Kidney capillary endothelial cell (primary cell): ENCODE measurements around the gene MLIP.
"Not testable (repeated sequence)": the region's sequence is repeated elsewhere in the genome, so short reads cannot be mapped to it uniquely, and the experiment has no call there.

Experiments used
- DNase-seq: peaks from one replicate; pipeline ENCODE4 v3.0.0-alpha.2; 2018; ENCODE audit warnings: low spot score

MLIP gene, protein sequence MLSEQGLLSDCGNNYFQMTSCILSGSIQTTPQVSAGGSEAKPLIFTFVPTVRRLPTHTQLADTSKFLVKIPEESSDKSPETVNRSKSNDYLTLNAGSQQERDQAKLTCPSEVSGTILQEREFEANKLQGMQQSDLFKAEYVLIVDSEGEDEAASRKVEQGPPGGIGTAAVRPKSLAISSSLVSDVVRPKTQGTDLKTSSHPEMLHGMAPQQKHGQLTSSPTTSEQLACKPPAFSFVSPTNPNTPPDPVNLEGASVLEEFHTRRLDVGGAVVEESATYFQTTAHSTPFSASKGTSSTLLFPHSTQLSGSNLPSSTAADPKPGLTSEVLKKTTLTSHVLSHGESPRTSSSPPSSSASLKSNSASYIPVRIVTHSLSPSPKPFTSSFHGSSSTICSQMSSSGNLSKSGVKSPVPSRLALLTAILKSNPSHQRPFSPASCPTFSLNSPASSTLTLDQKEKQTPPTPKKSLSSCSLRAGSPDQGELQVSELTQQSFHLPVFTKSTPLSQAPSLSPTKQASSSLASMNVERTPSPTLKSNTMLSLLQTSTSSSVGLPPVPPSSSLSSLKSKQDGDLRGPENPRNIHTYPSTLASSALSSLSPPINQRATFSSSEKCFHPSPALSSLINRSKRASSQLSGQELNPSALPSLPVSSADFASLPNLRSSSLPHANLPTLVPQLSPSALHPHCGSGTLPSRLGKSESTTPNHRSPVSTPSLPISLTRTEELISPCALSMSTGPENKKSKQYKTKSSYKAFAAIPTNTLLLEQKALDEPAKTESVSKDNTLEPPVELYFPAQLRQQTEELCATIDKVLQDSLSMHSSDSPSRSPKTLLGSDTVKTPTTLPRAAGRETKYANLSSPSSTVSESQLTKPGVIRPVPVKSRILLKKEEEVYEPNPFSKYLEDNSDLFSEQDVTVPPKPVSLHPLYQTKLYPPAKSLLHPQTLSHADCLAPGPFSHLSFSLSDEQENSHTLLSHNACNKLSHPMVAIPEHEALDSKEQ

DNA sequence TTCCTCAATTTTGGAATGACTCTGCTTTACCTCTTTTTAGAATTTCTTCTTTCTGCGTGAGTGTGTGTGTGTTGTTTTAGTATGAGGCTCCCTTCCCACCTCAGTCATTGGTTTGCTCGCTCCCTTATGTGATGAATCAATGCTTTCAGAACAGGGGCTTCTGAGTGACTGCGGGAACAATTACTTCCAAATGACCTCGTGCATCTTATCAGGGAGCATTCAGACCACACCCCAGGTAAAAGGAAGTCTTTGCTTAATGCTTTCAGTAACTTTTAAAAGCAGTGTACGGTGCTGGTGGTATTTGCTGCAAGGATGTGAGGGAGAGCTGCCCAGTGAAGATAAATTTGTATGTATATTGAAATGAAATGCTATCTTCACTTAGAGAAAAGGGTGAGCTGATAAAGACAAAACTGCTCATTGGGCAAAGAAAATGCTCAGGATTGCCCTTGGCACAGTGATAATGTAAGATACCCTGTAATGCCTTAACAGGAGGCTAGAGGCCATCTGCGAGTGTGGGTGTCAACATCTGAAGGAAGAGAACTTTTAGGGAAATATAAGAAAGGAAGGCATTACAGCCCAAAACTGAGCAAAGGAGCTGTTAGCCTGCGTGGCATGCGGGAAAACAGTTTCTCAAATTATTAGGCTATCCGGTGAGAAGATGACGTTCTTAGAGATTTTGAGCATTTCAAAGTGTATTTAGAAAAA, at the start of gene MLIP:
Gene MLIP, plus strand, starts transcription at position 103 of the 705 bp plus-strand sequence. Its CDS starts 37 bp downstream, at position 140.
- no peak for DNase-seq

DNA sequence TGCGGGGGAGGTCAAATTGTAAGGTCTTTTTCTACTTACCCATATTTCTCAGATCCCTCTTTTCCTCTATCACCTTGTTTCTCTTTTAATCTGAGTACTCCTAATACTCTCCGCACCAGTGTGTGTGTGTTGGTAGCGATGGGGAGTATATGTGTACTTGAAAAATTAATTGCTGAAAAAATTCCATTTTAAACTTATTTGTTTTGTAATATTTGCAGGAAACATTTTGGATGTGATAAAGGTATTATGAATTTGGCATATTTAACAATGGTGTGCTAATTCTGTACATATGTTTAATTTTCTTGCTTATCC, 48.1 kb upstream of the MLIP start:
- DNase-seq: no peak

DNA sequence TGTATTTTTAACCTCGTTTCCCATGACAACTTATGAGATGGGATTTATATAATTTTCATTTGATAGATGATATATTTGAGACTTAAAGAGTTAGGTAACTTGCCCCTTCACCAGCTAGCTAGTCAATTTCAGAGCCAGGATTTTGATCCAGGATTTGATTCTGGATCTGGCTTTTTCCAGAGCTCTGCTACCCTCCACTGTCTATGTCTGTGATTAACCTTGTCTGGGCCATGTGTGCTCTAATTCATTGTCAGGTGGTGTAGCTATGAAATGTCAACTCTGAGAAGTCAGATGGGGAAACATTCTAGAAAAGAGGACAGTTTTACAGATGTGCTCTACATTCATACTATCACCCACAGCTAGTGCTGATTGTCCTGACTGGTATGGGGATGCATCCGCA, 42.5 kb upstream of the MLIP start:
- DNase-seq: no peak

DNA sequence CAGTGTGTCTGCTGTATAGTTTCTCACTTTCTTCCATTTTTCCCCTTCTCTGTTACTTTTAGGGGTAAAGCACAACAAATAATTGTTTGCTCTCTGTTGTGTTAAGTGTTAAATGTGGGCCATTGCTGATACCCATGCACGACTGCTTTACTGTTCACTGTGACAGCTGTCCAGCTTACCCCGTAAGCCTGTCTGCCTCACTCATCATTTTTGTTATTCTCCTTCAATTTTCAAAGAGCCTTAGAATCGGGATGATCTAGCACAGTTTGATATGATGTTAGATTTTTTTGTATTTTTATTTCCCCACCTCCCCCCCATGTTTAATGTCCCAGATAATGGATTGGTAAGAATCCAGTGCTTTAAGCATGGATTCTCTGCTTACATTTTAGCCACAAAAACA, 41.2 kb upstream of the MLIP start:
- DNase-seq: no peak

DNA sequence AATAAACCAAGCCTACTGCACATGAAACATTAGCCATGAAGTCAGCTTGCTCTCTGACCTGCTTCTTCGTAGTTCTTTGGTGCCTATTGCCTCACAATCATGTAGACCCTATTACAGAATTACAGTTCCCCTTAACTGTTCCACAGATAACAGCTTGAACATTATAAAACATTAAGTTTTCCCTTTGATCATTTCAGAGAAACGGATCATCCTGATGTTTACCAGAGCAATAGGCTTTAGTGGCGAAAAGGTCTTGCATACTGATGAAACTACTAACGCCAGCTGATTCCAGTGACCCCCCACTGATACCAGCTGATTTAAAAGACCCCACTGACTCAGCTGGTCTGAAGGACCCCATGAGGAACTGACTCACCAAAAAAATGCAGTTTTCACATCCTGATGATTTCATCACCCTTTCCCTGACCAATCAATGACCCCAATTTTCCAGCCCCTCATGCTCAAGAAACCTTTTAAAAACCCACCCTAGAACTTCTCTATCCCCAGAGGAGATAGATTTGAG, 39.4 kb upstream of the MLIP start:
- DNase-seq: no peak

DNA sequence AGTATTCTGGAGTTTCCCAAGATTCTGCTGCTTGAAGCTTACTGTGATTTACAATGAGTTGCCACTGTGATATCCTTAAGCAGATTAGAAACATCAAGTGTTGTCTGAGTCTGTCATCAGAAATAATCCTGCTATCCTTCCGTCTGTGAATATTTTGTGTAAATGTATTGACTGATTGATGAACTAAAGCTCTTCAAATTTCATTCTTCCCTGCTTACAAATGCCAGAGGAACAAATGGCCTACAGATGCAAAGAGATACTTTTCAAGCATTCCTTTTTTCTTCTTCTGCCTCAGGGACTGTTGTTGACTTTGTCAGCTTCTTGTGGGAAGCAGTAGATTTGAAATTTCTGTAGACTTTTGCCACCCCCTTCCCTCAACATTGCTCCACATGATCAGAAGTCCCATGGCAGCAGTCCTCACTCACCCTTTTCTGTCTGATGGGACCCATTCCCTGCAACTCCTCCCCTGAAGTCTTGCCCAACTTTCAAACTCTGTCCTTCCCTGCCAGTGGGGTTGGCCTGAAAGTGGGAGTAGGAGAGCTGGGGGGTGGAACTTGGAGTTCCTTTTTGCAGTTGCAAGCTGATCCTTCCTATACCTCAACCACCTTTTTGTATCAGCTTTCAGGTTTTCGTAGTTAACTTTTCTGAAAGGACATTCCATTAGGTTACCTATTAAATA, 38.5 kb upstream of the MLIP start:
- DNase-seq: no peak

DNA sequence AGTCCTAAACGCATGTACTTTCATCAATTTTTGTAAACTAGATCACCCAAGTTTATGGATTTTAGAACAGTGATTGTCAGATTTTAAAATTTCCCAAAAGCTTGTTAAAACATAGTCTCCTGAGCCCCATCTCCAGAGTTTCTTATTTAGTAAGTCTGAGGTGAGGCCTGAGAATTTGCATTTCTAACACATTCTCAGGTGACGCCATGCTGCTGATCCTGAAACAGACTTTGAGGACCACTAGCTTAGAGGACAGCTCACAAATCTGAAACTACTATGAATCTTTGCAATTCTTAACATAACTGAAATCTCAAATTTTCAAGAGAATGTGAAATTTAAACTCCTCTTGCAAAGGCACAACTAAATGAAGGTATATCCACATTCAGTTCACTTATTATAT, 37.8 kb upstream of the MLIP start:
- DNase-seq: no peak

DNA sequence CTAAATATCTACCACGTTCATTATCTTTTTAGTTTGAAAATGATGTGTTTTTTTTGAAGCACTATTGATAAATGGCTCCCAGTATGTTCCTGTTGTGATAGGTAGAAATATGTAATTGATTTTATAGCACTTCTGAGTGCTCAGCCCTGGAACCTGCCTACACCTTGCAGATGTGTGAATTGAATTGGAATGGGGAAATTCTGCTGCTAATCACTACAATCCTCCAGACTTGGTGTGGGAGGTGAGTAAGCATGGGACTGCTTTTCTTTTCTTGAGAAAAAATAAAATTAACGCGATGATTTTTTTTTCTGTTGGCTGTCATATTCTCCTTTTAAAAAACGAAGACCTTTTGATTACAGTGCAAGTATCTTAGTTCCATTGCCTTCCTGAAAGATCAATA, 37.1 kb upstream of the MLIP start:
- DNase-seq: no peak

DNA sequence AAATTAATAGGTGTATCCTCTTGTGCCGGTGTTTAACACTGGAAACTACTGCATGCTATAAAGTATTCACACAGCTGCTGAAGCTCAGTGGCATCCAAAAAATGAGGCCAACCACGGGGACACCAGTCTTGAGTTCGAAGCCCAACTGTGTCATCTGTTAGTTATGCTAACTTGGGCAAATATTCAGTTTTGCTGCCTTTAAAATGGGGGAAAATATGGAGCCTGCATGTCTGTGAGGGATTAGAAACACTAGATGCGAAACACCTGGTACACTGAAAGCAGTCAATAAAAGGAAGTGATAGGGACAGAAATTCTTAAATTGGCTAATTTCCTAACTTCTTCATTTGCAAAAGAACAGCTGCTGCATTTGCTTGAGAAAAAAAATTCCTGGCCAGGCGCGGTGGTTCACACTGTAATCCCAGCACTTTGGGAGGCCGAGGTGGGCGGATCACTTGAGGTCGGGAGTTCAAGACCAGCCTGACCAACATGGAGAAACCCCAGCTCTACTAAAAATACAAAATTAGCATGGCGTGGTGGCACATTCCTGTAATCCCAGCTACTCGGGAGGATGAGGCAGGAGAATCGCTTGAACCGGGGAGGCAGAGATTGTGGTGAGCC, 36.6 kb upstream of the MLIP start:
- no peak for DNase-seq

DNA sequence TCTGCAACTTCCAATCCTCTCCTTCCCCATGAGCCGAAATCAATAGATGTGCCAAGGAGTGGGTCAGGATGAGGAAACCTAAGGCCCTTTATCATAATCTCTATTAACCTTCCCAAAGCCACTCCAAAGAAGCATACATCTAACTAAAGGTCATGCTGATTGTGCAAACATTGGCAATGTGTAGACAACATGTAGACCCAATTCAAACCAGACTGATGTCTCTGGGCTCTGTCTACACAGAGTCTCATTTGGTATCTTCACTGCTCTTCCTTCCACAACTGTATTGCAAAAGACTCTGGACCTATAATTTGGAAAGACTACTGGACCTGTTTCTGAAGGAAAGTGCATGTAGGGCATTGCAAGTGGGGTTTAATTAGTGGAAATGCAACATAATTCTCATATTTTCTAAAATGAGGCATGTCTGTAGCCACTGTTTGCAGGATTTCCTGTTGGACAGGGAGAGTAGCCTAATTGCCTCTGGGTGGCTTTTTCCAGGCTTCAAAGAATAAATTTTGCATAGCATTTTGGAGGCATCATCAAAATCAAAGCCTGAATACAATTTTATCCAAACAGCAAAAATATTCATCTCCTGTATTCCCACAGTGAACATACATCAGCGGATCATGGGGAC, 35.0 kb upstream of the MLIP start:
- DNase-seq: no peak

DNA sequence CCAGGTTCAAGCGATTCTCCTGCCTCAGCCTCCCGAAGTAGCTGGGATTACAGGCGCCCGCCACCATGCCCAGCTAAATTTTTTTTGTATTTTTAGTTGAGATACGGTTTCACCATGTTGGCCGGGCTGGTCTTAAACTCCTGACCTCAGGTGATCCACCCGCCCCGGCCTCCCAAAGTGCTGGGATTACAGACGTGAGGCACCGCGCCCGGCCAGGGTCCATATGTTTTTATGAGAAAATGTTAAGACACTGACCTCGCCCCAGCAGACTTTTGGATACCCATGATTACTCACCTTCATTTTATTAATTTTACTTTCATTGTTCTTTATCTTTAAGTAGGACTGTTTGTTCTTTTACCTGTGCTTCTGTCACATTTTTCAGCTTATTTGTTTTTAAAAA, 29.7 kb upstream of the MLIP start:
- DNase-seq: not testable (repeated sequence)

DNA sequence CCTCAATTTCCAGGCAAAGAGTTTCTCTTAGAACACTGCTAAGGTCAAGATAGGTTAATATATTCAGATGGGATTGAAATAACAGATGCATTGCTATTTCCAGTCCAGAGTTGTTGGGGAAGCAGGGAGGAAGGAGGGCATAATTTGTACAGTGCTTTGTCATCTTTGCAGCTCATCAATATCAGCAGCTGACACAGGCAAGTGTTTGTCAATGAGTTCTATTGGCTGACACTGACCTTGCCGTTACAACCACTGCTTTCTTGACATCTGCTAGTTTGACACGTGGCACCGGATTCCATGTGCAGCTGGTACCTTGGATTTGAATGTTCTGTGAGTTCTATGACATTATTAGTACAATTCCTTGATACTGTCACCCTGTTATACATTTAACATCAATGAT, 28.0 kb upstream of the MLIP start:
- no peak for DNase-seq

DNA sequence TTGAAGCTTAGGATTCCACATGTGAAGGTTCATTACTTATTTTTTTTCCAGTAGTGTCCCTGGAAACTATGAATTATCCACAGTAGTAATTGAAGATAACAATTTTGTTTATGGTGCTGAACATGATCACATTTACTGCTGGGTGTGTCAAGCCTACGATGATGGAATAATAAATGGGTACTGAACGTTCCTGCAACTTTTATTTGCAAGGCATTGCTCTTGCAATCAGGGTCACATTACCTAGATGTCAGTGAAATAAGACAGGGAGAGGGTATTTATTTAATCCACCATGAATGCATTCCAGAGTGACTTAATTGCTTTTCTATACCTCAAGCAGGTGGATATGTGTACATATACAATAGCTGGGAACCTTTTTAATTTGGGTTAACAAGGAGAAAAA, 27.0 kb upstream of the MLIP start:
- DNase-seq: no peak

DNA sequence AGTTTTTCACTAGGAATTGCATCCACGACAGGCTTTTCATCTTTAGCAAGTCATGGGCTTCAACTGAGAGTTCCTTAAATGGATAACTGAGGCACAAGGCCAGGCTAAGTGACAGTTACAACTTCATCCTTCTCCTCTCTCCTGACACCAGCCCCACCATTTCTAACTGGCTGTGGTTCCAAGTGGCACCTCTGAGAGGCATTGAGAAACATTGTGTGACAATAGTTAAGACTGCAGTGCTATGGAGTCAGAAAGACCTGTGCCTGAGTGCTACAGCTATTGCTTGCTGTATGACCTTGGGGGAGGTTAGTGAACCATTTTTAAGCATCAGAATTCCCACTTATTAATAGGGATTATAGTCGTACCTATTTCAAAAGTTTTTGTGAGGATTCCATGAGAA, 26.2 kb upstream of the MLIP start:
- DNase-seq: no peak

DNA sequence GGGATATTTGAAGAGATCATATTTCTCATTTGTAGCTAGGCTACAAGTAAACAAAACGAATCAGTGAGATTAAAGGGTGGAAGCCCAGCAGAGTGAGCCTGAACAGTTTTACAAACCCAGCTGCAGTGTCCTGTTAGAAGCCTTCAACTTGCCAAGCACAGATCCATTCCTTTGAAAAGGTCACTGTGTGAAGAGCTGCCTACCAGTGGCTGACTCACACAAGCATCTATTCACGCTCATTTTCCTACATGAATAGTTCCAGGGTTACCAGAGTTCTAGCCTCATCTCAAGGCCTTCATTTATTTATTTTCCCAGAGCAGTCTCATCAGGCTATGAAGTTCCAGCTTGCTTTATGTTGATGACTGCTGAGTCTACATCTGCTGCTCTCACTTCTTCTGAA, 25.7 kb upstream of the MLIP start:
- DNase-seq: no peak

DNA sequence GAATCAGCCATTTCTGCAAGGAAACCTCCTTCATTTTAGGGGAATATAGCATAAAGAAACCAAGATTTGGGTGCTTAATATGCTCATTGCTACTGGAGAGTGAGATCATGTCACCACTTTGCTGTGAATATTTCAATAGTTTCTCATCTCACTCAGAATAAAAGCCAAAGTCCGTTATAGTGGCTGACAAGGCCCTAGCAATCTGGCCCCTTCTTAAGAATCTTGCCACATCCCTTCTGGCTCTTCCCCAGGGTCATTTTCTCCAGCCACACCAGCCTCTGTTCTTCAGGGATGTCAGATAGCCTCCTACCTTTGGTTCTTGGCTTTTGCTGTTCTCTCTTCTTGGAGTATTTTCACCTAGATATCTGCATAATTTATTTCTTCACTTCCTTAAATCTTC, 24.8 kb upstream of the MLIP start:
- DNase-seq: no peak

DNA sequence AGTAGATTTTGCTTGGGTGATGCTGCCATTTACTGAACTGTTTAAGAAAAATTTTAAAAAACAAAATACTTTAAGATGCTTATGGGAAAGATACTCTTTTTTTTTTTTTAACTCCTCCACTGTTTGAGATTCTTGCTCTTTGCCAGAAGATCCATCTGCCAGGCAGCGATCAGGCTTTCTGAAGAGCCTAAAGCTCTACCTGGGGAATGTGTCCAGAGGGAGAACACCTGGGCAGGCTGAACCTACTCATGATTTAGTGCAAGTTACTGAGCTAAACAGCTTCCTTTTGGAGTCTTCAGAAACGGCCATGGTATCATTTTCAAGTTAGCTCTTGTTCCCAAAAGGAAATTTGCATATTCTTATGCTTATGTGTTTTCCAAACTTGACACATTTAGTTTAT, 23.5 kb upstream of the MLIP start:
- no peak for DNase-seq

DNA sequence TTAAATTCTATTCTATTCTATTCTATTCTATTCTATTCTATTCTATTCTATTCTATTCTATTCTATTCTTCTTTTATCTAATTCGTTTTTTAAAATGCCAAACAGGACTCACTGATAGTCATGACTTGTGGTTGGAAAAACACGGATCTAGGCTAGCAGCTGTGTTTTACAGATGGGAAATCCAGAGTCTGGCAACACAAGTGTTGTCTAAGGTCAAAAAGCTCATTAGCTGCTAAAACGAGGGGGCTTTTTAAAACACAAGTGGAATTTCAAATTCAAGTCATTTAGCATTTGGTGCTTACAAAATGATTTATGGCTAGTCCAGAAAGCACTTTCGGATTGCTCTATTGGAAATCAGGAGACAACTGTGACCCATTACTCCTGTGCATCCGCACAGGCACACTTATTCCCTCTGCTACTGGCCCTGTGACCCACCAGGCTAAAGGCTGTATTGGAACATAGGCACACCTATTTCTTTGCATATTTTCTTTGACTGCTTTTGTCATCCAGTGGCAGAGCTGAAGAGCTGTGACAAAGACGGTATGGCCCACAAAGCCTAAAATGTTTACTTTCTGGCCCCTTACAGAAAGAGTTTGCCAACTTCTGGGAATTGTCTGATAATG, 17.8 kb upstream of the MLIP start:
- DNase-seq: no peak

DNA sequence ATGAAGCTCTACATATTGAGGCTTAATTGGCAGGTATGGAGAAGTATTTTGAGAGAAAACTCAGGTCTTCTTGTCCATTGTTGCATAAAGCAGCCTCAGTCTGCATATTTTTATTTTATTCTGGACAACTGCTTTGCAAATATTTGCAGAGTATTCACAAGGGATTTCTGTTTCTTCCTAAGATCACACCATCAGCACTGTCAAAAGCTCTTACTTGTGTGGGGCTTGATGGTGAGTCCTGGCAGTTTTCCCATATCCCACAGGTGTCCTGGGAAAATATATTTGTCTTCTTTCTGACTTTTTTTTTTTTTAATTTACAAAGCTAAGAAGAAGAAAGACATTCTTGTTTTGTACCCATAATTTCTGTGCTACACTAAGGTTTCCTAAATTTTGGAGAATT, 16.9 kb upstream of the MLIP start:
- DNase-seq: no peak

DNA sequence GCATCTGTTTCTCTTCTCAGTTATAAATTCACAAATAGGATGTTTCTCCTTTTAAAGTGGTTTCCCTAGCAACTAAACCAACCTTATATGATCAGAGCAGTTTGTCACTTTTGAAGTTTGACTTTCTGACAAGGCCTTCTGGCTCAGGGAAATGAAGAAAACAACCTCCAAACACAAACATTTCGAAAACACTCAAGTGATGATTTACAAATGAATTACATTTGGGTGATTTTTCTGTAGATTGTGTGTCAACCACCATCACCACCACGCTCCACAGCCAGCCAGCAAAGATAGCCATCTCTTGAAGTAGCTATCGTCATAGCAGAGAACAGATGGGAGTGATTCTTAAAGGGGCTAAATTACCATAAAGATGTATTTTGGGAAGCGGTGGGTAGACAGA, 16.5 kb upstream of the MLIP start:
- DNase-seq: no peak
